Left hindlimb (tissue), 1 donor: ENCODE measurements around the gene RHOV.
"Not testable (repeated sequence)": the region's sequence is repeated elsewhere in the genome, so short reads cannot be mapped to it uniquely, and the experiment has no call there.

Experiments
- DNase-seq: peaks from one replicate; pipeline ENCODE4 v3.0.0-alpha.2; 2018

The RHOV gene

GRCh38 chr15:40871749-40872617, 2.1 kb downstream of the RHOV start:
- no peak for DNase-seq

GRCh38 chr15:40870716-40871115, 3.3 kb downstream of the RHOV start:
- DNase-seq = no peak

GRCh38 chr15:40869686-40870085, 4.3 kb downstream of the RHOV start:
- no peak for DNase-seq

- DNase-seq = no peak
These were observed 6.8 kb downstream of the RHOV start for GRCh38 chr15:40867199-40867598.

- no peak for DNase-seq
These were observed 10.3 kb downstream of the RHOV start for GRCh38 chr15:40863660-40864270.

- DNase-seq = not testable (repeated sequence)
These were observed 12.9 kb downstream of the RHOV start for GRCh38 chr15:40861147-40861546.

- peak; percentile 57 for DNase-seq
These were observed 14.7 kb downstream of the RHOV start for GRCh38 chr15:40859206-40859851.

- no peak for DNase-seq
These were observed 15.3 kb downstream of the RHOV start for GRCh38 chr15:40858706-40859105.

GRCh38 chr15:40857601-40858341, 16.3 kb downstream of the RHOV start:
- DNase-seq = peak; percentile 83

GRCh38 chr15:40856746-40857145, 17.3 kb downstream of the RHOV start:
- DNase-seq = no peak

- DNase-seq = no peak
These were observed 18.3 kb downstream of the RHOV start for GRCh38 chr15:40855706-40856234.

- no peak for DNase-seq
These were observed 19.9 kb downstream of the RHOV start for GRCh38 chr15:40854161-40854560.

- DNase-seq = no peak
These were observed 20.7 kb downstream of the RHOV start for GRCh38 chr15:40853241-40853890.

GRCh38 chr15:40852529-40852928, 21.5 kb downstream of the RHOV start:
- no peak for DNase-seq

- DNase-seq = no peak
These were observed 23.4 kb downstream of the RHOV start for GRCh38 chr15:40850576-40851112.

GRCh38 chr15:40847223-40847961, 26.6 kb downstream of the RHOV start:
- no peak for DNase-seq

GRCh38 chr15:40846841-40847222, 27.2 kb downstream of the RHOV start:
- DNase-seq = no peak

GRCh38 chr15:40845511-40846284, 28.3 kb downstream of the RHOV start:
- no peak for DNase-seq

GRCh38 chr15:40845036-40845435, 29.0 kb downstream of the RHOV start:
- DNase-seq = no peak

GRCh38 chr15:40844696-40845030, 29.4 kb downstream of the RHOV start:
- DNase-seq = no peak
